Uterus (tissue), 4 donors: Measurements from ENCODE around the gene DCTD. TPM values are rescaled to one million over a fixed set of nuclear protein-coding genes. Genes with fewer than 3 reads are reported as not detected.

Experiments used
- DNase-seq, 2 donors: peaks; one replicate each; pipeline ENCODE4 v3.0.0-alpha.2; 2019 to 2020
- H3K27ac ChIP-seq, 2 donors: fragments of 200-600 bp; sonication (generic); 1 replicate in 1 of 2; 2 replicates in 1 of 2; pipeline ENCODE4 v1.5.1; 2016 to 2018
- H3K27me3 ChIP-seq, 2 donors: fragments of 200-600 bp; sonication (generic); one replicate each; pipeline ENCODE4 v1.5.1; 2018 to 2019; ENCODE audit warnings: control low read depth in 1 of 2
- H3K36me3 ChIP-seq, 2 donors: fragments of 200-600 bp; sonication (generic); one replicate each; pipeline ENCODE4 v1.5.1; 2019; ENCODE audit warnings: control low read depth in 1 of 2
- H3K4me1 ChIP-seq, 2 donors: fragments of 200-600 bp; sonication (generic); one replicate each; pipeline ENCODE4 v1.5.1; 2018 to 2019; ENCODE audit warnings: control low read depth in 1 of 2
- H3K4me3 ChIP-seq, 2 donors: fragments of 200-600 bp; sonication (generic); 1 replicate in 1 of 2; 2 replicates in 1 of 2; pipeline ENCODE4 v1.5.1; 2018 to 2019; ENCODE audit warnings: mild to moderate bottlenecking in 1 of 2
- H3K9me3 ChIP-seq, 2 donors: fragments of 200-600 bp; sonication (generic); one replicate each; pipeline ENCODE4 v1.5.1; 2019; ENCODE audit warnings: control low read depth in 1 of 2
- POLR2A ChIP-seq, 2 donors: fragments of 450-650 bp; IDR thresholded peaks; one replicate each; pipeline ENCODE4 v1.6.1; 2016; ENCODE audit warnings: antibody characterized with exemption in 2 of 2, mild to moderate bottlenecking in 1 of 2, moderate library complexity in 1 of 2
- intact Hi-C: fragments of 100-400 bp; cut with DNase I; formaldehyde crosslinking; loops from one replicate; pipeline ENCODE4 v1.15.1; 2023; ENCODE audit warnings: low total_unique reads
- total RNA-seq, 4 donors: library from RNA; depleted of rRNA in 3 of 4; stranded (reverse); fragments of >200 nt in 3 of 4; gene quantifications; one replicate each; pipeline versions ENCODE4 v1.1.0 to v1.2.4, GENCODE V29; 2014 to 2023
- TF ChIP-seq, protein P1 (sequence below), 4 experiments: fragments of 200-600 bp in 2 of 4; fragments of 450-650 bp in 2 of 4; sonication (generic) in 2 of 4; IDR thresholded peaks; one replicate each; pipeline ENCODE4 v1.5.1; 2016 to 2019; ENCODE audit warnings: antibody characterized with exemption in 4 of 4, mild to moderate bottlenecking in 2 of 4, moderate library complexity in 1 of 4
- donor health status: DM: yes; HTN: yes; CAD: no.

Gene DCTD
- total RNA-seq, 4 donors from 2014 or later = 49.7 to 131 (median 73.4) TPM

DNA sequence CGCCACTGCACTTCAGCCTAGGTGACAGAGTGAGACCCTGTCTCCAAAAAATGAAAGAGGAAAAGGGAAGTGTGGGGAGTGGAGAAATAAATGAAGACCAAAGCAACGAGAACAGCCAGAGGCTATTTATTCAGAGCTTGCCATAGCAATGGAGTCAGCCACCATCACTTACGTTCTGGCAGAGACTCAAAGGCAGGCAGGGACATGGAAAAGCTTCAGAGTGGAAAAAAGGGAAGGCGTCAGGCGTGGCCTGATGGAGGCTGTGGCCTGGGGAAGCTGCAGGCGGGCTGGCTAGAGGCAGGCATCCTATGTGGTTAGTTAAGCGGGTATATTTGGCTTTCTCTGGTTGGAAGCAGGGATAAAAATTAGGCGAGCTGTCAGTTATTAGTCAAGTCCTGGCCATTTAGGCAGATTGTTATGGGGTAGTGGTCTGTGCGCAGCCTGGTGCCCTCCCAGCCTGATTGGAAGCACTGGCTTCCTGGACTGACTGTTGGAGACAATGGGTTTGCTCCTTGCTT, 73.3 kb downstream of the DCTD start:
- H3K36me3 ChIP-seq = no peaks in the 10 kb centered on the region
- TF ChIP-seq, protein P1, sequence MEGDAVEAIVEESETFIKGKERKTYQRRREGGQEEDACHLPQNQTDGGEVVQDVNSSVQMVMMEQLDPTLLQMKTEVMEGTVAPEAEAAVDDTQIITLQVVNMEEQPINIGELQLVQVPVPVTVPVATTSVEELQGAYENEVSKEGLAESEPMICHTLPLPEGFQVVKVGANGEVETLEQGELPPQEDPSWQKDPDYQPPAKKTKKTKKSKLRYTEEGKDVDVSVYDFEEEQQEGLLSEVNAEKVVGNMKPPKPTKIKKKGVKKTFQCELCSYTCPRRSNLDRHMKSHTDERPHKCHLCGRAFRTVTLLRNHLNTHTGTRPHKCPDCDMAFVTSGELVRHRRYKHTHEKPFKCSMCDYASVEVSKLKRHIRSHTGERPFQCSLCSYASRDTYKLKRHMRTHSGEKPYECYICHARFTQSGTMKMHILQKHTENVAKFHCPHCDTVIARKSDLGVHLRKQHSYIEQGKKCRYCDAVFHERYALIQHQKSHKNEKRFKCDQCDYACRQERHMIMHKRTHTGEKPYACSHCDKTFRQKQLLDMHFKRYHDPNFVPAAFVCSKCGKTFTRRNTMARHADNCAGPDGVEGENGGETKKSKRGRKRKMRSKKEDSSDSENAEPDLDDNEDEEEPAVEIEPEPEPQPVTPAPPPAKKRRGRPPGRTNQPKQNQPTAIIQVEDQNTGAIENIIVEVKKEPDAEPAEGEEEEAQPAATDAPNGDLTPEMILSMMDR (IDR thresholded peaks at IDR 0.05) = no peak
- TF ChIP-seq POLR2A (IDR thresholded peaks at IDR 0.05) = no peak
- no peak overlapping the region for H3K4me3 ChIP-seq
- no peaks in the 10 kb centered on the region for H3K9me3 ChIP-seq
- no peak overlapping the region for H3K27ac ChIP-seq
- no peak for DNase-seq
- H3K27me3 ChIP-seq = no peaks in the 10 kb centered on the region
- H3K4me1 ChIP-seq = no peaks in the 10 kb centered on the region
- intact Hi-C loops = no loop called here

DNA sequence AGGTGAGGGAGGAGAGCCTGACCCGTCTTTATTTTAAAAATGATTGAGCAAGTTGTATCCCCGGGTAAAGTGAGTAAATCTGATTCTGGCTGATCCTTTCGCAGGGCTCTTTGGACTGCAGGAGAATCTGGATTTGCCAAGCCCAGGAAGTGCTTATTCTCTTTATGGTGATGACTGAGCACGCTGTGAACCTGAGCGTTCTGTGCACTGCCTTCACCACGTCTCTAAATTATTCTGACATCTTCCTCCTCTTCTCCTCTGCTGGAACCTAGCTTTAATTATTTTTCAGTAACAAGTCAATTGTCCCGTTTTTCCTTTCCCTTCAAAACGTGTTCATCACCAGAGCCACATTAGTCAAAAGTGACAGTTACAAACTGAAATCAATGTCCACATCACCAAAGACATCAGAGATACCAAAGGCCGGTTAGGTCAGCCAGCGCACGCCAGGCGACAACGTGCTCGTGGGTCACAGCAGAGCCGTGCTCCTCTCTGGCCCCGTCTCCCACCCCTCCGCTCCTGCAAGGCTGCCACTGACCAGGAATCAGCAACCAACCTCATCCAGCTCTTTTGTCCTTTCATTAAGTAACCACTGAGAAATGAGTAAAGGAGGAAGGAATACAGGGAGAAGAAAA, 74.3 kb downstream of the DCTD start:
- H3K36me3 ChIP-seq = no peaks in the 10 kb centered on the region
- H3K27ac ChIP-seq = no peak overlapping the region
- H3K4me1 ChIP-seq = no peaks in the 10 kb centered on the region
- H3K4me3 ChIP-seq = no peak overlapping the region
- no peaks in the 10 kb centered on the region for H3K9me3 ChIP-seq
- intact Hi-C loops = no loop called here
- H3K27me3 ChIP-seq = no peaks in the 10 kb centered on the region
- no peak for DNase-seq
- TF ChIP-seq, protein P1 (IDR thresholded peaks at IDR 0.05) = no peak
- TF ChIP-seq POLR2A (IDR thresholded peaks at IDR 0.05) = no peak

DNA sequence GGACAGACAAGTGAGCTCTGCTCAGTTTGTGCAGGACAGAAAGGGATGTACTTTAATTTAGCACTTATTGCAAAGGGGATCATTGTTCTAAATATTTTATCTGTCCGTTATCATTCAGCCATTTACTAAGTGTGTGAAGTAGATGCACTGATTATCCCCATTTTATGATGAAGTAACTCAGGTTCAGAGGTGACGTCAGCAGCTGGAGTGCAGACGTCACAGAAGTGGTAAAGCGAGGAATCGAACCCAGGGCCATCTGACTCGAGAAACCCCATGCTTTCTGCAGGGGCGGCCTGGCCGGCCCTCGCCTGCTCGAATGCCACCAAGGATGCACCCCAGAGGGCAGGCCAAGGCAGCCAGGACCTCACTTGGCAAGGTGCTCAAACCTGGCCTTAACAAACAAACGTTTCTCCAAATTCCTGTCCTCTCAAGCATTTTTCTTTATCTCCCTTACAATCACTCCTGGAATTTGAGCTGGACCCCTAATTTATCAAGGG, 75.0 kb downstream of the DCTD start:
- Histone ChIP-seq H3K4me3 (no peak overlapping the region), H3K4me1 (no peaks in the 10 kb centered on the region), H3K9me3 (no peaks in the 10 kb centered on the region), H3K27me3 (no peaks in the 10 kb centered on the region), H3K36me3 (no peaks in the 10 kb centered on the region), H3K27ac (no peak overlapping the region)
- no peak for DNase-seq
- intact Hi-C loops = no loop called here
- no peak for TF ChIP-seq POLR2A (IDR thresholded peaks at IDR 0.05)
- TF ChIP-seq, protein P1 (IDR thresholded peaks at IDR 0.05) = no peak

DNA sequence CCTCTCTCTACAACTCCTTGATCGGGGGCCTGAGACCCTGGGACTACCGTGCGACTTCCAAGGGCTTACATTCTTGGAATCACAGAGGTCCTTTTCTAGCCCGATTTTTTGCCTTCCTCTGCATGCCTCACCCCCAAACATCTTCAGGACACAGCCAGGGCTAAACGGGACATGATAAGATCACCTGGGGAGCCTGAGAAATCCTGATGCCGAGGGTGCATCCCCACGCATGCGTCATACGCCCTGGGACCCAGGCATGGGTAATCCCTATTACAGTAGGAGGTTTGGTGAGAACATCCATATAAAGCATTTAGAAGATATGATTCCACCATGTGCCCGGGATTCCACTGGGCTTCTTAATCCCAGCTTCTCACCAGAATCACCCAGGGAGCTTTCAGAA, 77.1 kb downstream of the DCTD start:
- intact Hi-C loops = no loop called here
- no peak for DNase-seq
- Histone ChIP-seq H3K27ac (no peak overlapping the region), H3K4me3 (no peak overlapping the region), H3K4me1 (no peaks in the 10 kb centered on the region), H3K36me3 (no peaks in the 10 kb centered on the region), H3K9me3 (no peaks in the 10 kb centered on the region), H3K27me3 (no peaks in the 10 kb centered on the region)
- no peak for TF ChIP-seq POLR2A (IDR thresholded peaks at IDR 0.05)
- TF ChIP-seq, protein P1 (IDR thresholded peaks at IDR 0.05) = no peak

Other genes with a start within 250 kb of the DCTD start
- 10 to 100 TPM; 26.9 to 45.9 (median 41.4) TPM for gene WWC2, start 181.9 kb upstream of the DCTD start, total RNA-seq